H9 (cell line): ENCODE results near the gene AP1S1. TPM values are rescaled to one million over a fixed set of nuclear protein-coding genes. Genes with fewer than 3 reads are reported as not detected.

Experiments
- DNase-seq: peaks from one replicate; pipeline ENCODE4 v3.0.0-alpha.2; 2017
- H2AFZ ChIP-seq: one replicate; pipeline ENCODE4 v1.6.1; 2013; ENCODE audit warnings: mild to moderate bottlenecking, low read length, control low read depth, moderate library complexity
- H2AK5ac ChIP-seq: 2 replicates; pipeline ENCODE4 v1.6.1; 2013; ENCODE audit warnings: low read length, control low read depth, mixed read lengths; ENCODE audit not compliant: insufficient read length
- H2BK120ac ChIP-seq: one replicate; pipeline ENCODE4 v1.6.1; 2013; ENCODE audit warnings: low read depth, mild to moderate bottlenecking, low read length, control low read depth, inconsistent platforms; ENCODE audit not compliant: poor library complexity, severe bottlenecking
- H2BK12ac ChIP-seq: 2 replicates; pipeline ENCODE4 v1.6.1; 2013; ENCODE audit warnings: low read length, control low read depth, mixed read lengths, low read depth; ENCODE audit not compliant: insufficient read length
- H2BK15ac ChIP-seq: 2 replicates; pipeline ENCODE4 v1.6.1; 2013; ENCODE audit warnings: low read depth, low read length, control low read depth
- H2BK20ac ChIP-seq: one replicate; pipeline ENCODE4 v1.6.1; 2013; ENCODE audit warnings: low read depth, mild to moderate bottlenecking, low read length, control low read depth, inconsistent platforms; ENCODE audit not compliant: poor library complexity, severe bottlenecking
- H2BK5ac ChIP-seq: 2 replicates; pipeline ENCODE4 v1.6.1; 2013; ENCODE audit warnings: low read length, control low read depth, mixed read lengths; ENCODE audit not compliant: insufficient read length
- H3K14ac ChIP-seq: 2 replicates; pipeline ENCODE4 v1.6.1; 2013; ENCODE audit warnings: low read length, control low read depth; ENCODE audit not compliant: insufficient read depth
- H3K18ac ChIP-seq: 2 replicates; pipeline ENCODE4 v1.6.1; 2013; ENCODE audit warnings: low read depth, mild to moderate bottlenecking, mixed read lengths, low read length, control low read depth; ENCODE audit not compliant: insufficient read length
- H3K23ac ChIP-seq: 2 replicates; pipeline ENCODE4 v1.6.1; 2013; ENCODE audit warnings: low read length, control low read depth, mixed read lengths, low read depth; ENCODE audit not compliant: insufficient read length
- H3K23me2 ChIP-seq: 2 replicates; pipeline ENCODE4 v1.6.1; 2013; ENCODE audit warnings: low read depth, mild to moderate bottlenecking, mixed read lengths, low read length, control low read depth; ENCODE audit not compliant: insufficient read length, poor library complexity, severe bottlenecking
- H3K27ac ChIP-seq: 2 replicates; pipeline ENCODE4 v1.5.1; 2013; ENCODE audit warnings: low read length, control low read depth, mixed read lengths, low read depth; ENCODE audit not compliant: insufficient read length
- H3K27me3 ChIP-seq: 2 replicates; pipeline ENCODE4 v1.6.1; 2013; ENCODE audit warnings: low read length, control low read depth, inconsistent platforms; ENCODE audit not compliant: insufficient read depth
- H3K4ac ChIP-seq: 2 replicates; pipeline ENCODE4 v1.6.1; 2013; ENCODE audit warnings: low read depth, mild to moderate bottlenecking, control low read depth, inconsistent platforms, low read length, moderate library complexity
- H3K4me1 ChIP-seq: 2 replicates; pipeline ENCODE4 v1.6.1; 2013; ENCODE audit warnings: low read length, control low read depth, inconsistent platforms; ENCODE audit not compliant: insufficient read depth
- H3K4me2 ChIP-seq: 2 replicates; pipeline ENCODE4 v1.6.1; 2013; ENCODE audit warnings: low read length, control low read depth, mixed read lengths; ENCODE audit not compliant: insufficient read length, insufficient read depth
- H3K56ac ChIP-seq: 2 replicates; pipeline ENCODE4 v1.6.1; 2013; ENCODE audit warnings: low read depth, mild to moderate bottlenecking, mixed read lengths, low read length, control low read depth; ENCODE audit not compliant: insufficient read length
- H3K79me1 ChIP-seq: 2 replicates; pipeline ENCODE4 v1.6.1; 2013; ENCODE audit warnings: low read depth, mild to moderate bottlenecking, moderate library complexity, low read length, control low read depth, inconsistent platforms; ENCODE audit not compliant: insufficient read depth, poor library complexity, severe bottlenecking
- H3K79me2 ChIP-seq: 2 replicates; pipeline ENCODE4 v1.6.1; 2013; ENCODE audit warnings: low read length, control low read depth, inconsistent platforms; ENCODE audit not compliant: insufficient read depth
- H3K9ac ChIP-seq: 2 replicates; pipeline ENCODE4 v1.6.1; 2013; ENCODE audit warnings: low read length, control low read depth, mixed read lengths; ENCODE audit not compliant: insufficient read length; ENCODE audit errors: extremely low read depth
- H3K9me3 ChIP-seq: one replicate; pipeline ENCODE4 v1.6.1; 2013; ENCODE audit warnings: low read depth, low read length, inconsistent platforms; ENCODE audit not compliant: control insufficient read depth
- H3T11ph ChIP-seq: one replicate; pipeline ENCODE4 v1.6.1; 2013; ENCODE audit warnings: mild to moderate bottlenecking, low read length, control low read depth, inconsistent platforms
- H4K20me1 ChIP-seq: one replicate; pipeline ENCODE4 v1.6.1; 2013; ENCODE audit not compliant: control insufficient read depth, insufficient read length, insufficient read depth
- H4K5ac ChIP-seq: 2 replicates; pipeline ENCODE4 v1.6.1; 2013; ENCODE audit warnings: low read depth, mild to moderate bottlenecking, mixed read lengths, low read length, control low read depth; ENCODE audit not compliant: insufficient read length
- H4K8ac ChIP-seq: replicated peaks from 2 replicates; pipeline ENCODE4 v1.6.1; 2013; ENCODE audit warnings: low read length, control low read depth, mixed read lengths, low read depth; ENCODE audit not compliant: insufficient read length
- H4K91ac ChIP-seq: 2 replicates; pipeline ENCODE4 v1.6.1; 2013; ENCODE audit warnings: low read depth, mild to moderate bottlenecking, moderate library complexity, mixed read lengths, low read length, control low read depth; ENCODE audit not compliant: insufficient read length
- H3K27ac Mint-ChIP-seq, 3 experiments: 2 replicates in 2 of 3; 3 replicates in 1 of 3; pipeline ENCODE4 v1.8.0; 2020 to 2021; ENCODE audit warnings: mixed read lengths in 3 of 3, mild to moderate bottlenecking in 1 of 3, moderate library complexity in 1 of 3
- H3K27me3 Mint-ChIP-seq: 2 replicates; pipeline ENCODE4 v1.8.0; 2021; ENCODE audit warnings: low read depth, mild to moderate bottlenecking, moderate library complexity, mixed read lengths
- H3K36me3 Mint-ChIP-seq, 3 experiments: 2 replicates in 2 of 3; 3 replicates in 1 of 3; pipeline ENCODE4 v1.8.0; 2020 to 2021; ENCODE audit warnings: low read depth in 3 of 3, mixed read lengths in 3 of 3; ENCODE audit not compliant: insufficient read depth in 1 of 3
- H3K4me1 Mint-ChIP-seq, 2 experiments: 2 replicates each; pipeline ENCODE4 v1.8.0; 2020; ENCODE audit warnings: mixed read lengths in 2 of 2
- H3K4me3 Mint-ChIP-seq, 2 experiments: 2 replicates in 1 of 2; 3 replicates in 1 of 2; pipeline ENCODE4 v1.8.0; 2020 to 2021; ENCODE audit warnings: mild to moderate bottlenecking in 2 of 2, mixed read lengths in 2 of 2, moderate library complexity in 1 of 2
- H3K9me3 Mint-ChIP-seq, 2 experiments: 2 replicates in 1 of 2; 3 replicates in 1 of 2; pipeline ENCODE4 v1.8.0; 2020; ENCODE audit warnings: mild to moderate bottlenecking in 2 of 2, mixed read lengths in 2 of 2, moderate library complexity in 1 of 2
- CTCF ChIP-seq: fragments of 200-600 bp; sonication (generic); conservative IDR thresholded peaks from 3 replicates; pipeline ENCODE4 v1.8.0; 2021; ENCODE audit warnings: antibody characterized with exemption, mild to moderate bottlenecking
- WGBS: extraction: QIAGEN DNeasy Blood & Tissue Kit; methylation state at CpG from one replicate; pipeline ENCODE4 v1.1.7; 2013; ENCODE audit warnings: missing lambda C conversion rate, low lambda C conversion rate, mixed read lengths; ENCODE audit not compliant: insufficient read length; ENCODE audit errors: extremely low coverage; 5-methylcytosine and 5-hydroxymethylcytosine counted together
- total RNA-seq: library from RNA; stranded (reverse); gene quantifications from 2 replicates; pipeline ENCODE4 v1.2.1, GENCODE V29; 2021

Gene AP1S1
- total RNA-seq, 1 experiment from 2014 or later: 65.2 TPM

GRCh38 chr7:101108961-101109360 is 45.3 kb upstream of the AP1S1 start:
- H2BK20ac ChIP-seq: no peak overlapping the region
- no peak overlapping the region for H2AFZ ChIP-seq
- H2BK12ac ChIP-seq: no peak overlapping the region
- H3K79me1 ChIP-seq: no peaks in the 10 kb centered on the region
- Mint-ChIP-seq H3K4me1 (peaks cover 7 to 8% of the 10 kb centered on the region in 2 experiments), H3K27ac (0 out of 7 replicates have a peak overlapping the region, but pooled peaks of 1 of the 3 experiments have one; percentile 29), H3K36me3 (no peaks in the 10 kb centered on the region; a peak in 1 of 7 replicates), H3K9me3 (no peaks in the 10 kb centered on the region), H3K27me3 (no peaks in the 10 kb centered on the region), H3K4me3 (no peak overlapping the region)
- H3K56ac ChIP-seq: no peak overlapping the region
- H3K4me1 ChIP-seq: no peaks in the 10 kb centered on the region
- no peak overlapping the region for H2BK15ac ChIP-seq
- no peak overlapping the region for H4K8ac ChIP-seq
- no peak for DNase-seq
- no peak overlapping the region for H2BK120ac ChIP-seq
- no peaks in the 10 kb centered on the region for H3K27me3 ChIP-seq
- no peak overlapping the region for H3K9ac ChIP-seq
- H4K20me1 ChIP-seq: no peaks in the 10 kb centered on the region
- no peak overlapping the region for H3K4ac ChIP-seq
- no peak overlapping the region for H3T11ph ChIP-seq
- no peak overlapping the region for H2AK5ac ChIP-seq
- H3K14ac ChIP-seq: no peak overlapping the region
- no peaks in the 10 kb centered on the region for H3K9me3 ChIP-seq
- no peak overlapping the region for H3K18ac ChIP-seq
- no peak overlapping the region for H3K27ac ChIP-seq
- no peak overlapping the region for H4K91ac ChIP-seq
- no CpG with 5 or more reads among the region's 7 CpGs for WGBS
- no peak overlapping the region for H3K23ac ChIP-seq
- no peak overlapping the region for H4K5ac ChIP-seq
- no peak overlapping the region for H2BK5ac ChIP-seq
- H3K79me2 ChIP-seq: no peaks in the 10 kb centered on the region
- no peaks in the 10 kb centered on the region for H3K23me2 ChIP-seq
- H3K4me2 ChIP-seq: no peak overlapping the region
- TF ChIP-seq CTCF: no peak
